OCI-LY1 (cell line): ENCODE measurements around the gene DNAJB8.

Experiments used
- H2AFZ ChIP-seq: fragments of 200-600 bp; sonication (generic), shearing (Covaris generic); 2 replicates; pipeline ENCODE4 v1.6.0; 2014; ENCODE audit warnings: antibody characterized with exemption, mild to moderate bottlenecking, low read length
- H3F3A ChIP-seq: fragments of 200-600 bp; sonication (generic), shearing (Covaris generic); 2 replicates; pipeline ENCODE4 v1.6.0; 2014; ENCODE audit warnings: mild to moderate bottlenecking, antibody characterized with exemption, low read length, moderate library complexity; ENCODE audit not compliant: insufficient read depth
- H3K27ac ChIP-seq: fragments of 200-600 bp; sonication (generic); 2 replicates; pipeline ENCODE4 v1.5.1; 2014; ENCODE audit warnings: low read length, mixed run types, mild to moderate bottlenecking, low read depth; ENCODE audit not compliant: poor library complexity, severe bottlenecking
- H3K27me3 ChIP-seq: fragments of 200-600 bp; sonication (generic); 2 replicates; pipeline ENCODE4 v1.6.0; 2014; ENCODE audit warnings: antibody characterized with exemption, mild to moderate bottlenecking, low read length, moderate library complexity; ENCODE audit not compliant: insufficient read depth
- H3K36me3 ChIP-seq: fragments of 200-600 bp; sonication (generic); 2 replicates; pipeline ENCODE4 v1.6.1; 2014; ENCODE audit warnings: mild to moderate bottlenecking, antibody characterized with exemption, low read length, moderate library complexity, mixed read lengths; ENCODE audit not compliant: insufficient read depth
- H3K4me1 ChIP-seq: fragments of 200-600 bp; sonication (generic); 2 replicates; pipeline ENCODE4 v1.5.1; 2014; ENCODE audit warnings: mild to moderate bottlenecking, low read length, moderate library complexity; ENCODE audit not compliant: insufficient read depth, severe bottlenecking
- H3K4me2 ChIP-seq: fragments of 200-600 bp; sonication (generic), shearing (Covaris generic); 2 replicates; pipeline ENCODE4 v1.6.1; 2014; ENCODE audit warnings: low read length
- H3K4me3 ChIP-seq: fragments of 200-600 bp; sonication (generic); 2 replicates; pipeline ENCODE4 v1.5.1; 2014; ENCODE audit warnings: low read length, low read depth, mild to moderate bottlenecking, mixed read lengths; ENCODE audit not compliant: poor library complexity, severe bottlenecking
- H3K79me2 ChIP-seq: fragments of 200-600 bp; shearing (Covaris generic); 2 replicates; pipeline ENCODE4 v1.6.1; 2016; ENCODE audit warnings: mixed run types, low read length, mixed read lengths; ENCODE audit not compliant: insufficient read depth
- H3K9ac ChIP-seq: fragments of 200-600 bp; sonication (generic), shearing (Covaris generic); 2 replicates; pipeline ENCODE4 v1.6.1; 2014; ENCODE audit warnings: mild to moderate bottlenecking, low read length, mixed read lengths
- H3K9me2 ChIP-seq: fragments of 200-600 bp; sonication (generic), shearing (Covaris generic); 2 replicates; pipeline ENCODE4 v1.6.1; 2014; ENCODE audit warnings: low read depth, mild to moderate bottlenecking, low read length, mixed read lengths
- H3K9me3 ChIP-seq: fragments of 200-600 bp; shearing (Covaris generic); 2 replicates; pipeline ENCODE4 v1.6.1; 2014; ENCODE audit warnings: low read length, mixed read lengths
- H4K20me1 ChIP-seq: fragments of 200-600 bp; sonication (generic), shearing (Covaris generic); 2 replicates; pipeline ENCODE4 v1.6.0; 2016; ENCODE audit warnings: mild to moderate bottlenecking, low read length; ENCODE audit not compliant: insufficient read depth
- EZH2 ChIP-seq: fragments of 200-600 bp; sonication (generic), shearing (Covaris generic); IDR thresholded peaks from 2 replicates; pipeline ENCODE4 v1.8.0; 2017; ENCODE audit warnings: borderline replicate concordance, mixed run types, mild to moderate bottlenecking, antibody characterized with exemption, low read length, moderate library complexity, mixed read lengths
- TF ChIP-seq, protein P1 (sequence below): fragments of 200-600 bp; sonication (generic), shearing (Covaris generic); IDR thresholded peaks from 2 replicates; pipeline ENCODE4 v1.5.1; 2017; ENCODE audit warnings: mild to moderate bottlenecking, antibody characterized with exemption, low read length, moderate library complexity, mixed read lengths

The DNAJB8 gene

DNA sequence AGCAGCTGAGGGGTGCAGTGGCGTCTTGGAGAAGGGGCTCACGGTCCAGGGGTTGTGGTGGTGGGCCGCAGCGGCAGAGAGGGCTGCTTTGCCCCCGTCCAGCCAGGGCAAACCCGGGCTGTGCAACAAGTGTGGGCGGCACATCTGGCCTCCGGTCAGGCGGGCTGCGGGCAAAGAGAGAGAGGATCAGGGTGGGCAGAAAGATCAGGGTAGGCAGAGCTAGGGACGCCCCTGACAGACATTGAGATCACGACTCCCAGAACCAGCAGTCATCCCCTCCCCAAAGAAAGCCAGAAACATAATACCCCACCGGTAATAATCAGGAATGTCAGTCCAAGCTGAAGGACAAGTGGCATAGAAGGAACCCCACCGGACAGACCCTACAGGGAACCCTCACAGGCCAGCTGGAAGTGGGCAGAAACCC lies 19.5 kb upstream of the DNAJB8 start:
- no peaks in the 10 kb centered on the region for H3K36me3 ChIP-seq
- H3K4me3 ChIP-seq: no peak overlapping the region
- H2AFZ ChIP-seq: no peak overlapping the region
- H3K27ac ChIP-seq: no peak overlapping the region
- H3K4me1 ChIP-seq: no peaks in the 10 kb centered on the region
- no peaks in the 10 kb centered on the region for H3K9me3 ChIP-seq
- no peak overlapping the region for H3K9ac ChIP-seq
- no peaks in the 10 kb centered on the region for H3F3A ChIP-seq
- no peaks in the 10 kb centered on the region for H3K9me2 ChIP-seq
- H3K79me2 ChIP-seq: no peaks in the 10 kb centered on the region
- peaks cover 10% of the 10 kb centered on the region; the same call in 1 of the 2 replicates for H3K27me3 ChIP-seq
- no peaks in the 10 kb centered on the region for H4K20me1 ChIP-seq
- TF ChIP-seq, protein P1, sequence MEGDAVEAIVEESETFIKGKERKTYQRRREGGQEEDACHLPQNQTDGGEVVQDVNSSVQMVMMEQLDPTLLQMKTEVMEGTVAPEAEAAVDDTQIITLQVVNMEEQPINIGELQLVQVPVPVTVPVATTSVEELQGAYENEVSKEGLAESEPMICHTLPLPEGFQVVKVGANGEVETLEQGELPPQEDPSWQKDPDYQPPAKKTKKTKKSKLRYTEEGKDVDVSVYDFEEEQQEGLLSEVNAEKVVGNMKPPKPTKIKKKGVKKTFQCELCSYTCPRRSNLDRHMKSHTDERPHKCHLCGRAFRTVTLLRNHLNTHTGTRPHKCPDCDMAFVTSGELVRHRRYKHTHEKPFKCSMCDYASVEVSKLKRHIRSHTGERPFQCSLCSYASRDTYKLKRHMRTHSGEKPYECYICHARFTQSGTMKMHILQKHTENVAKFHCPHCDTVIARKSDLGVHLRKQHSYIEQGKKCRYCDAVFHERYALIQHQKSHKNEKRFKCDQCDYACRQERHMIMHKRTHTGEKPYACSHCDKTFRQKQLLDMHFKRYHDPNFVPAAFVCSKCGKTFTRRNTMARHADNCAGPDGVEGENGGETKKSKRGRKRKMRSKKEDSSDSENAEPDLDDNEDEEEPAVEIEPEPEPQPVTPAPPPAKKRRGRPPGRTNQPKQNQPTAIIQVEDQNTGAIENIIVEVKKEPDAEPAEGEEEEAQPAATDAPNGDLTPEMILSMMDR: no peak
- no peak for TF ChIP-seq EZH2
- no peak overlapping the region for H3K4me2 ChIP-seq

DNA sequence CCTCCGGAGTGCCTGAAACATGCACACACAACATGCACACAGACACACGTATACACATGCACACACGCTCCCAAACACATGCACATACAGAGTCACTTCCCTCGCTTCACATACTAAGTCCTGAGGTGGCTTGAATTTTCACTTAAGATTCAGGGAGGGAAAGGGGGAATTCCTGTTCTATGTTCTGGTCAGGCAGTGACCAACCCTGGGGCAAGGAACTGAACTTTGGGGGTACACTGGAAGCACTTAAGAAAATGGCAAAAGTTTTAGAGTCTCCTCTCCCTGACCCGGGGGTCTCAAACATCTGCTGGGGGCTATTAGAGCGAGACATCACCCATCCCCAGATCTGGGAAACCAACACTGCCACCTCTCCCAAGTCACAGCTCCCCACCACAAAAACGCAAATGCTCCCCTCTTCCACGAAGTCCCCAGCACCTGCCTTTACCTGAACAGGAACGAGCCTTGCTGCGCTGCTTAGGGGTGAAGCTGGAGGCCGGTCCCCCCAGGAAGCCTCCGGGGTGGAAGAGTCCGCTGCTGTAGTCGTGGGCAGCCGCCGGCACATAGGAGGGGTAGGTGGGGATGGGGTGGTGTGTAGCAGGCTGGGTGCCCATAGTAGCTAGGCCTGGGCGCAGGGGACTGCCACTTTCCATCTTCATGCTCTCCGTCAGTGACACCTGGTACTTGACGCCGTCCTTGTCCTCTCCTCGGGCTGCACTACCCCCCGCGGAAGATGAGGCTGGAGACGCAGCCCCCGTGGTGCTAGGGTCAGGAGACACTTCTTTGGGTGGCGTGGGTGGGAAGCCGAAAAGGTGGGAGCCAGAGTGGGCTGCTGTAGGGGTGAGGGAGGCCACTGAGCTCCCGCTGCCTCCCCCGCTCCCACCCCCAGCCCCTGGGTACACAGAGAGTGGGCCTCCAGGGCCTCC lies 18.9 kb upstream of the DNAJB8 start:
- H3K27ac ChIP-seq: no peak overlapping the region
- H3K4me3 ChIP-seq: no peak overlapping the region
- H3K36me3 ChIP-seq: no peaks in the 10 kb centered on the region
- no peaks in the 10 kb centered on the region for H4K20me1 ChIP-seq
- TF ChIP-seq, protein P1: no peak
- no peak for TF ChIP-seq EZH2
- no peak overlapping the region for H3K9ac ChIP-seq
- H3F3A ChIP-seq: no peaks in the 10 kb centered on the region
- H3K79me2 ChIP-seq: no peaks in the 10 kb centered on the region
- no peaks in the 10 kb centered on the region for H3K9me2 ChIP-seq
- no peak overlapping the region for H3K4me2 ChIP-seq
- no peaks in the 10 kb centered on the region for H3K9me3 ChIP-seq
- no peak overlapping the region for H2AFZ ChIP-seq
- H3K27me3 ChIP-seq: peaks cover 10% of the 10 kb centered on the region; the same call in 1 of the 2 replicates
- no peaks in the 10 kb centered on the region for H3K4me1 ChIP-seq

DNA sequence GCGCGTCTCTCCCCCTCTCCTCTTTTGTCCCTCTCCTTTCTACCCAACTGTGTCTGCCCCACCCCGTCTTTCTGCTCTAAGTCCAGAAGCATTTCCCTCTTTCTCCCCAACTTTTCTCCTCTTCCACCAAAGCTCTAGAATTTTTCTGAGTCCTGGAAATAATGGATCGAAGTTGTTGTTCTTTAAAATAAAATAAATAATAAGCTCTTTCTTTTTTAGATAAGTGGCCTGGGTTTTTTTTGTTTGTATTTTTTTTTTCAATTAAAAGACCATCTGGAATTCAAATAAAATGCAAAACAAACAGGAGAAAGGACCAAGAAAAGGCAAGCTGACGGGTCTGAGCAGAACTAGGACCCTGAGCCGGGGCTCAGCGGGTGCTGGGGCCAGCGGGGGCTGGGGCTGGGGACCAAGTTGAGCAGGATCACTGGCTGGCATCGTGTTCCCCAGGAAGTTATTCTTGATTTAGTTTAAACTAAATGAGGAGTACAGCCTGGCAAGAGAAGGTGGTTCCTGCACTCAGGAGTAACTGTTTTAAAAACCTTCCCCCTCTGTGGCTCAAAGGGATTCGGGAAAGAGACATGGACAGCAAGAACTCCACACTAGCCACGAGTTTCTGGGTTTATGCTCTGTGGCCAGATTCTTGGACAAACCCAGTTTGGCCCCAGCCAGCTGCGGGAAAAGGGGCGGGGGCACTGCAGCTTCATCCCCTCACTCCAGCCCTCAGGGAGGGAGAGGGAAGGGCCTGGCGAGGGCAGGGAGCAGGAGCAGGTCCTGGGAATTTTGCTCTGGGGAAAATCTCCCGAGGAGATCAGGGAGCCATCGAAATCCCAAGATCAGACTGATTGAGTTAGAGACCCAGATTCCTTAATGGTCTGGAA lies 18.0 kb upstream of the DNAJB8 start:
- TF ChIP-seq, protein P1: no peak
- no peak for TF ChIP-seq EZH2
- Histone ChIP-seq H3K36me3 (no peaks in the 10 kb centered on the region), H3K27me3 (peaks cover 10% of the 10 kb centered on the region; the same call in 1 of the 2 replicates), H3K4me1 (no peaks in the 10 kb centered on the region), H3K4me3 (no peak overlapping the region), H3K27ac (no peak overlapping the region), H4K20me1 (no peaks in the 10 kb centered on the region), H3K4me2 (no peak overlapping the region), H2AFZ (no peak overlapping the region), H3F3A (no peaks in the 10 kb centered on the region), H3K79me2 (no peaks in the 10 kb centered on the region), H3K9me2 (no peaks in the 10 kb centered on the region), H3K9me3 (no peaks in the 10 kb centered on the region), H3K9ac (no peak overlapping the region)
